DND-41 (cell line): ENCODE measurements around the gene PPP2CA.
"Not testable (repeated sequence)": the region's sequence is repeated elsewhere in the genome, so short reads cannot be mapped to it uniquely, and the experiment has no call there.

ENCODE experiments used
- ATAC-seq: fragments of 200-7000 bp; cut with Tn5 transposase; 3 replicates; pipeline ENCODE4 v1.9.1; 2021; ENCODE audit warnings: low read depth; ENCODE audit not compliant: insufficient read depth
- DNase-seq: peaks from one replicate; pipeline ENCODE4 v3.0.0-alpha.2; 2020
- H2AFZ ChIP-seq: 2 replicates; pipeline ENCODE4 v1.6.0; 2012; ENCODE audit warnings: low read depth, low read length
- H3K27ac ChIP-seq: 2 replicates; pipeline ENCODE4 v1.5.1; 2012; ENCODE audit warnings: low read length, inconsistent platforms
- H3K27me3 ChIP-seq: fragments of 200-600 bp; sonication (generic); 2 replicates; pipeline ENCODE4 v1.6.0; 2012; ENCODE audit warnings: low read length, mild to moderate bottlenecking, inconsistent platforms; ENCODE audit not compliant: insufficient read depth, poor library complexity
- H3K36me3 ChIP-seq: 2 replicates; pipeline ENCODE4 v1.5.1; 2012; ENCODE audit warnings: low read length, inconsistent platforms; ENCODE audit not compliant: insufficient read depth
- H3K4me1 ChIP-seq: 2 replicates; pipeline ENCODE4 v1.5.1; 2012; ENCODE audit warnings: mild to moderate bottlenecking, low read length; ENCODE audit not compliant: insufficient read depth
- H3K4me2 ChIP-seq: 2 replicates; pipeline ENCODE4 v1.6.0; 2012; ENCODE audit warnings: mild to moderate bottlenecking, moderate library complexity, low read length, inconsistent platforms; ENCODE audit not compliant: insufficient read depth
- H3K4me3 ChIP-seq, 2 experiments: fragments of 200-600 bp in 1 of 2; shearing (Covaris generic) in 1 of 2; 2 replicates each; pipeline ENCODE4 v1.5.1; 2012 to 2016; ENCODE audit warnings: inconsistent platforms in 2 of 2, low read length in 2 of 2, mild to moderate bottlenecking in 2 of 2, low read depth in 1 of 2, moderate library complexity in 1 of 2
- H3K79me2 ChIP-seq: 2 replicates; pipeline ENCODE4 v1.6.0; 2012; ENCODE audit warnings: low read length, inconsistent platforms; ENCODE audit not compliant: insufficient read depth
- H3K9ac ChIP-seq: 2 replicates; pipeline ENCODE4 v1.6.0; 2012; ENCODE audit warnings: low read depth, mild to moderate bottlenecking, inconsistent platforms, low read length, moderate library complexity
- H3K9me3 ChIP-seq: 2 replicates; pipeline ENCODE4 v1.5.1; 2012; ENCODE audit warnings: low read length, moderate library complexity, mild to moderate bottlenecking, inconsistent platforms; ENCODE audit not compliant: insufficient read depth, severe bottlenecking
- H4K20me1 ChIP-seq: 2 replicates; pipeline ENCODE4 v1.6.0; 2012; ENCODE audit warnings: low read length; ENCODE audit not compliant: insufficient read depth
- EZH2 ChIP-seq: IDR thresholded peaks from 3 replicates; pipeline ENCODE4 v1.6.1; 2012; ENCODE audit warnings: borderline replicate concordance, low read depth, mild to moderate bottlenecking, moderate library complexity, low read length, inconsistent platforms; ENCODE audit not compliant: severe bottlenecking
- TF ChIP-seq, protein P1 (sequence below): IDR thresholded peaks from 2 replicates; pipeline ENCODE4 v1.5.1; 2012; ENCODE audit warnings: borderline replicate concordance, low read length, moderate library complexity, mild to moderate bottlenecking; ENCODE audit not compliant: poor library complexity, severe bottlenecking; ENCODE audit errors: extremely low read depth

Gene PPP2CA

GRCh38 chr5:134153241-134153640 lies 72.6 kb downstream of the PPP2CA start:
- Histone ChIP-seq H3K4me1 (no peaks in the 10 kb centered on the region), H3K27me3 (no peaks in the 10 kb centered on the region), H3K9ac (no peak overlapping the region), H3K4me3 (no peak overlapping the region), H3K36me3 (peaks cover 90% of the 10 kb centered on the region), H3K9me3 (no peaks in the 10 kb centered on the region), H3K27ac (no peak overlapping the region), H3K4me2 (no peak overlapping the region), H4K20me1 (peaks cover 18% of the 10 kb centered on the region), H2AFZ (no peak overlapping the region), H3K79me2 (peaks cover 21% of the 10 kb centered on the region)
- no peak for TF ChIP-seq EZH2
- TF ChIP-seq, protein P1, sequence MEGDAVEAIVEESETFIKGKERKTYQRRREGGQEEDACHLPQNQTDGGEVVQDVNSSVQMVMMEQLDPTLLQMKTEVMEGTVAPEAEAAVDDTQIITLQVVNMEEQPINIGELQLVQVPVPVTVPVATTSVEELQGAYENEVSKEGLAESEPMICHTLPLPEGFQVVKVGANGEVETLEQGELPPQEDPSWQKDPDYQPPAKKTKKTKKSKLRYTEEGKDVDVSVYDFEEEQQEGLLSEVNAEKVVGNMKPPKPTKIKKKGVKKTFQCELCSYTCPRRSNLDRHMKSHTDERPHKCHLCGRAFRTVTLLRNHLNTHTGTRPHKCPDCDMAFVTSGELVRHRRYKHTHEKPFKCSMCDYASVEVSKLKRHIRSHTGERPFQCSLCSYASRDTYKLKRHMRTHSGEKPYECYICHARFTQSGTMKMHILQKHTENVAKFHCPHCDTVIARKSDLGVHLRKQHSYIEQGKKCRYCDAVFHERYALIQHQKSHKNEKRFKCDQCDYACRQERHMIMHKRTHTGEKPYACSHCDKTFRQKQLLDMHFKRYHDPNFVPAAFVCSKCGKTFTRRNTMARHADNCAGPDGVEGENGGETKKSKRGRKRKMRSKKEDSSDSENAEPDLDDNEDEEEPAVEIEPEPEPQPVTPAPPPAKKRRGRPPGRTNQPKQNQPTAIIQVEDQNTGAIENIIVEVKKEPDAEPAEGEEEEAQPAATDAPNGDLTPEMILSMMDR: no peak
- DNase-seq: no peak
- ATAC-seq: no peak

GRCh38 chr5:134152173-134152832 lies 73.6 kb downstream of the PPP2CA start:
- H3K27me3 ChIP-seq, ATAC-seq, H3K4me2 ChIP-seq, H3K9me3 ChIP-seq, H3K9ac ChIP-seq, H3K27ac ChIP-seq, H3K4me3 ChIP-seq, DNase-seq, H3K4me1 ChIP-seq, H2AFZ ChIP-seq: not testable (repeated sequence)
- H3K36me3 ChIP-seq: peaks cover 87% of the 10 kb centered on the region
- peaks cover 24% of the 10 kb centered on the region for H3K79me2 ChIP-seq
- peaks cover 20% of the 10 kb centered on the region for H4K20me1 ChIP-seq

DNA sequence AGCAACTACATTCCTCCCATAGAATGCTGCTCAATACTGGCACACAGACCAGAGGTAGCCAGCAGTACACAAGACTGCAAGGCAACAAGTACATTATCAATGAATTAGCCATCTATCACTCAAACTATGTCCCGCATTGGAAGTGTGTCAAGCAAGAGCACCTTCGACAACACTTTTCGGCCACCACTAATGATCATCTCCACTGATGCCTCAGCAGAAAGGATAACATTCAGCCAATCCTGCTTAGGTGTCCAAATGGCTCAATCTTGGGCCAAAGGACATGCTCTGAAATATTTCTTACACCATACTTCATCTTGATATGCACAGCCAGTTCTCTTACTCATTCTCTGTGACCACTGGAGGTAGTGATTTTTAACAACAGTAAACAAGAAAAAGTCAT lies 74.2 kb downstream of the PPP2CA start:
- H3K36me3 ChIP-seq: peaks cover 90% of the 10 kb centered on the region

DNA sequence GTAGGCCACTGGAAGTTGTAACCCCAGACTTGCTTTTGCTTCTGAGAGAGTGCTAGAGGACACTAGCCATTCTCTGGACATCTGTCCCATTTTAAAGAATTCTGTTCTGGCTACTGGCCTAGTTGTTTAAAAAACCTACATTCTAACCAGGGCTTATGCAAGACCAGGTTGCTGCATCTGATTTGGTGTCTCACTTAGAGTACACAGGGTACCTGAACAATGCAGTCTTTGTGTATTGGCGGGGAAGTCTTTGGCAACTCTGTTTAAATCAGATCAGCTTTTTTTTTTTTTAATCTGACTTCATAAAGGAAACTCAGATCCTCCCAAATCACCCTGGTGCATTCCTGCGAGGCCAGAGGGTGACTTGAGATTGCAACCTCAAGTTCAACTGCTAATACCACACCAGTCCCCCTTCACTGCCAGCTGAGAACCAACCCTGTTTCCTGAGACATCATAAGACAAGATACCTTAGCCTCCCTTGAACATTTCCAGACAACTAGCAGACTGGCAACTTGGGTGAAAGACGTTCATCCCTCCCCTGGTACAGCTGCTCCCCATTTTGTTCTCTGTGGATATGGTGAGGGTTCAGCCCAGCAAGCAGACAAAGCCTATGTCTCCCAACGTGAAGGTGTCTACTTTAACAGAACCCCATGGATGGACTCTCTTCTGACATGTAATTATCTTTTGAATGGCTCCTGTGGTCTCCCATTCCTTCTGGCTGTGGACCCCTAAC lies 76.1 kb downstream of the PPP2CA start:
- Histone ChIP-seq H2AFZ (no peak overlapping the region), H3K27ac (no peak overlapping the region), H3K9ac (no peak overlapping the region), H3K79me2 (peaks cover 39% of the 10 kb centered on the region), H4K20me1 (peaks cover 46% of the 10 kb centered on the region), H3K36me3 (peaks cover 90% of the 10 kb centered on the region), H3K4me2 (no peak overlapping the region), H3K4me3 (no peak overlapping the region), H3K9me3 (no peaks in the 10 kb centered on the region), H3K27me3 (no peaks in the 10 kb centered on the region), H3K4me1 (no peaks in the 10 kb centered on the region)
- DNase-seq (no peak), ATAC-seq (no peak)
- no peak for TF ChIP-seq EZH2
- TF ChIP-seq, protein P1: no peak

More for the DNA sequence above, 74.2 kb downstream of the PPP2CA start:
- peaks cover 26% of the 10 kb centered on the region for H3K79me2 ChIP-seq
- no peak overlapping the region for H3K9ac ChIP-seq
- H3K27me3 ChIP-seq: no peaks in the 10 kb centered on the region
- no peak overlapping the region for H3K27ac ChIP-seq
- H3K4me2 ChIP-seq: no peak overlapping the region
- no peak overlapping the region for H2AFZ ChIP-seq
- no peak overlapping the region for H3K4me3 ChIP-seq
- ATAC-seq (no peak), DNase-seq (no peak)
- TF ChIP-seq EZH2: no peak
- TF ChIP-seq, protein P1: no peak
- peaks cover 26% of the 10 kb centered on the region for H4K20me1 ChIP-seq
- no peaks in the 10 kb centered on the region for H3K4me1 ChIP-seq
- H3K9me3 ChIP-seq: no peaks in the 10 kb centered on the region
